HG02678 (cell line): Measurements from ENCODE around the gene LRRC53.
A peak's percentile ranks its signal among the peaks of the same experiment; 100 is the strongest.

Source experiments
- ATAC-seq: cut with Tn5 transposase; IDR thresholded peaks from one replicate; pipeline ENCODE4 v1.9.1; 2021; ENCODE audit warnings: mild to moderate bottlenecking, moderate library complexity; ENCODE audit not compliant: unreplicated experiment

LRRC53 gene

DNA sequence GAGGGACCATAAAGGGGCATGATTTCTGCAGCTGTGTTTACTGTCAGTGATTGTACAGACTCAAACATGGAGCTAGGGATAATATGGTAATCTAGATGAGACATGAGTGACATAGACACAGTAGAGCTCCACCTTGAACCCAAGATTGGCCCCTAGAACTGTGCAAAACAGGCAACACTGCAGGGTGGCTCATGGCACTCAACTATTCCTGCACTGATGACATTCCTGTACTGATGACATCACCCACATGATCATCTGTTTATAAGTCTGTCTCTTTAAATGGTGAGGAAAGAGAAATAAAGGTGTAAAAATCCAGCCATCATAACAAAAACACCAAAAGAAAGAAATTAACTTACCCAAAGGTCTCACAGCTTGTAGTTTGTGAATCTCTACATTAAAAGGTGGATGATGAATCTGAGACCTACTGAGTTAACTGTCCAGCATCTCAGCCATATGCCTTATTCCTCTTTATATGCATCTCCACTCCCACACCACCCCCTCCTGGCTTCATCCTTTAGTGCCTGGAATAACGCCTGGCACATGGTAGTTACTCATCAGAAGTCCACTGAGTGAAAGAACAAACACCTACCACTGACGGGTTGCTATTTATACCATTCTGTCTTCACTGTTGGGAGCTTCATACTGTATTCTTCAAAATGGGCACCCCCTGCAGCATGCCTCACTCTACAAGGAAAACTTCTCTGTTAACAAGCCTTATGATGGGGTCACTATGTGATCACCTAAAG lies at the start of gene LRRC53:
TSS of gene LRRC53 (minus strand) at position 442 of the 746 bp plus-strand sequence. CDS start 29,262 bp downstream, outside the sequence.
- ATAC-seq = no peak

- no peak for ATAC-seq
These were observed 37.5 kb upstream of the LRRC53 start for GRCh38 chr1:74549932-74550331.

- no peak for ATAC-seq
These were observed 36.7 kb upstream of the LRRC53 start for GRCh38 chr1:74548961-74549750.

GRCh38 chr1:74545821-74546220 lies 33.4 kb upstream of the LRRC53 start:
- ATAC-seq = no peak

DNA sequence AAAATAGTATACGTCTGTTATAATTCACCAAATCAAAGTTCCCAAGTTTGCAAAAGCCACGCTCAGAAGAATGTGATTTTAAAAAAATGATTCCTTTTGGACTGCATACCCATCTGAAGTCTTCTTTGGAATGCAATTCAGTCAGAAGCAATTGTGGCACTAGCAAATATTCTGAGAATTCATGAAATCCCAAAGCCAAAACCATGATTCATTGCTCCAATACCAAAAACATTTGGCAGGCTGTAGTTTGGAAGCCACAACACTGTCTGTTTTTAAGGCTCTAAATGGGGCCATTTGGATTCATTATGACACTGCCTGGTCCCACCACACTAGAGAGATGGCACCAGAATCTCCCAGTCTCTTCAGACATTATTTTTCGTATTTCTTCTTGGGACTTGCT lies 21.8 kb upstream of the LRRC53 start:
- ATAC-seq = no peak

DNA sequence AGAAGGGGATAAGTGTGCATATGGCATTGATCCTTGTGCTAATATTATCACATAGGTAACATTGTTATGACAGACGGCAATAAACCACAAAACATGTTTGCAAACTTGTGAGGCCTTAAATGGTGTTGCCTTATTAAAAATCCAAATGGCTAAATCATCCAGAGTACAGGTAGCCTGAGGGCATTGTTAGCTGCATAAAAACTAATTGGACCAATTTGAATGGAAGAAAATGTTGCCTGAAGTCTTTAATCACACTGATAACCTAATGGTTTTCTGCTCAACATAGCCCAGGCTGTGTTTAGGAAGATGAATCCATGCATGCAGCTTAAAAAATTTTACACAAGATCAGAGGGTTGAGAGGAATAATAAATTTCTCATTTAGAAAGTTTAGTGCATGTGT lies 19.4 kb upstream of the LRRC53 start:
- no peak for ATAC-seq

- no peak for ATAC-seq
These were observed 18.5 kb upstream of the LRRC53 start for GRCh38 chr1:74530892-74531291.

GRCh38 chr1:74528123-74528522 lies 15.7 kb upstream of the LRRC53 start:
- ATAC-seq = no peak

DNA sequence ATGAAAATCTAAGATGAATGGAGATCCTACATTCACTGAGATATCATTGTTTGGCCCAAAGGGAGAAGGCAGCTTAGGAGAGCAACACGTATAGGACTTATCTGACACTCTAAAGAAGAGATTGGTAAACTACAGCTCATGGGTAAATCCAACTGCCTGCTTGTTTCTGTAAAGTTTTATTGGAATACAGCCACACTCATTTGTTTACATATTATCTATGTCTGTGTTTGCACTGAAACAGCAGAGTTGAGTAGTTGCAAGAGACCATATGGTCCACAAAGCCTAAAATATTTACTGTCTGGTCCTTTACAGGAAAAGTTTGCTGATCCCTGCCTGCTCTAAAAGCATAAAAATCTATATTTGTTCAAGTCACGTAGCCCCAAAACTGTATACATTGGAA lies 14.3 kb upstream of the LRRC53 start:
- ATAC-seq = no peak

GRCh38 chr1:74523873-74524480 lies 11.6 kb upstream of the LRRC53 start:
- no peak for ATAC-seq

GRCh38 chr1:74522148-74522547 lies 9.7 kb upstream of the LRRC53 start:
- no peak for ATAC-seq

DNA sequence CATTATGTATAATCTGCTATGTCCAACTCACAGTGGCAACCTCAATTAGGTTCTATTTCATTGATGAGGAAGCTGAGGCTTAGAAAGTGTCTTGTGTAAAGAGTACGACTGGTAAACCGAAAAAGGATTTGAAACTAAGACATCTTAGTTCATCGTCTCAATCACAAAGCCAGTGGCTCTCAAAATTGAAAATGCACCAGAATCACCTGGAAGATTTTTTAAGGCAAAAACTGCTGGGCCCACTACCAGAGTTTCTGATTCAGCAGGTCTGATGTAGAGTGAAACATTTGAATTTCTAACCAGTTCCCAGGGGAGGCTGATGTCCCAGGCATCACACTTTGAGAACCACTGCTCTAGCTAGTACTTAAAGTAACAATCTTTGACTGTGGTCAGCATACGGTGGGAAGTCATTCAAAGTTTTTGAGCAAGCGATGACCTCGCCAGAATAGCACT lies 5.2 kb upstream of the LRRC53 start:
- peak; percentile 79 for ATAC-seq

- ATAC-seq = no peak
These were observed 1.2 kb upstream of the LRRC53 start for GRCh38 chr1:74513411-74514300.

- ATAC-seq = no peak
These were observed 4.0 kb downstream of the LRRC53 start for GRCh38 chr1:74508449-74508848.

GRCh38 chr1:74505928-74506710 lies 6.3 kb downstream of the LRRC53 start:
- ATAC-seq = no peak

DNA sequence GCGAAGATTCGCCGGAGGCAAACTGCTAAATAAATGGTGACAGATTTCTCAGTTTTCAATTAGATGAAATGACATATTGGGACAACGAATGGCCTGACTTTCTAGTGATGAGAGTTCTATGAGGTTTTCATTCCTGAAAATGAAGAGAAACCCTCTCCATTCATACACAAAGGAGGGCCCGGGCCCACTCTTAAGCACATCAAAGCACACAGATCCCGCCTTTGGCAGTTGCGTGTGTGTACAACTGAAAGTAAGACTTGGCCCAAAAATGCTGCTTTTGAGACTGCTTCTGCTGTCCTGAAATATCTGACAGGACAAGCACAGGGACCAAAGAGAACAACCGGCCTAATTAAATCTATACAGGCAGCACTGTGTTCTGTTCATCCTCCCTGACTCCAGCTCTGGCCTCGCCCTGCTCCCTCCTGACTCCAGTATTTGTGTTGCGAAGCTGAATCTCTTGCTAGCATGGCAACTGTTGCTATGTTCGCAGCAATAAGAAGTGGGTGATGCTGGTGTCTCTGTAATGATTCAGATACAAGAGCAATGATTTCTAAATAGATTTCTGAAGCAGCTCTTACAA lies 7.4 kb downstream of the LRRC53 start:
- ATAC-seq = no peak

DNA sequence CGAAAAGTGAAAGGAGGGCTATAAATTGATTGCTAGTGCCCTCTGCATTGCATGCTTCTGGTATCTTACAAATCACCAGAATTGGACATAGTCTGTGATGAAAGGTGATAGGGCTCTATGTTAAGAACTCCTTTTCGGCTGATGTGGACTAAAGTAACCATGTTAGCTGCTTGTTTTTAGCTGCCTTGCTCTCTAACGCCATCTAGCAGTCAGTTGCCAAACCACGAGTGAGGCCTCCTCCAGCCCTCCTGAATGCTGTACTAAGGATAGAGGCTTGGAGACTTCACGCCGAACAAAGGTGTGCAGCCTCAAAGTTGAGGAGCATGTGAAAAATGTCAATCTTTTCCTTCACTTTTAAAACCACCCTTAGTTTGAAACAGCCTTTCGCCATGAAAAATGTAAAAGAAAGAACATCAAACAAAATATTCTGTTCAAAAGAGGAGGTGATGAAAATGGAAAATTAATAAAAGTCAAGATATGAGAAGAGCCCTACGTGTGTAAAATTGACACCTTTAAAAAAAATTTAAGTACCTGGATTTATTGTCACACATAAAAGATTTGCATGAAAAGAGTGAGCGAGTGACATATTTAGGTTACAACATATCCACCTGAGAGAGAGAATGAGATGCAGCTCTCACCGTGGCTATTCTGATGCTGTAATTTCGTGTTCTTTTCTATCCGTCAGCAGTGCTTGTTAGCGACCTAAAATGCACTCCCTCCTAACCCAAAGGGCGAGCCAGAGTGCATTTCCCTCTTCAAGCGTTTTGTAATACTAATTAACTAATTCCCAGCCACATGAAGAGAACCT lies 8.1 kb downstream of the LRRC53 start:
- peak; percentile 94 for ATAC-seq

- ATAC-seq = no peak
These were observed 9.6 kb downstream of the LRRC53 start for GRCh38 chr1:74502858-74503257.

GRCh38 chr1:74502432-74502831 lies 10.0 kb downstream of the LRRC53 start:
- no peak for ATAC-seq
